OCI-LY7 (cell line): ENCODE data around the gene HS6ST3. TPM values are rescaled to one million over a fixed set of nuclear protein-coding genes. Genes with fewer than 3 reads are reported as not detected.

Source experiments
- BruUV-seq: library from RNA; stranded (reverse); fragments of 400-500 nt; replicated peaks from 2 replicates; lab custom pipeline; 2021; lab: Mats Ljungman, UMichigan
- CTCF ChIA-PET: fragments of 300-600 bp; sonication (Branson Sonifier 250); formaldehyde crosslinking; loops from one replicate; lab custom pipeline; 2022; ENCODE audit warnings: antibody characterized with exemption; ENCODE audit not compliant: unreplicated experiment; lab: Charles Lee
- POLR2A ChIA-PET: fragments of 300-600 bp; sonication (Branson Sonifier 250); formaldehyde crosslinking; loops from one replicate; lab custom pipeline; 2022; ENCODE audit warnings: antibody characterized with exemption; lab: Charles Lee
- DNase-seq: peaks from one replicate; pipeline ENCODE4 v3.0.0-alpha.2; 2015; ENCODE audit warnings: low spot score
- H2AFZ ChIP-seq: fragments of 200-600 bp; sonication (generic), shearing (Covaris generic); 2 replicates; pipeline ENCODE4 v1.6.1; 2014; ENCODE audit warnings: mild to moderate bottlenecking, antibody characterized with exemption, low read length, moderate library complexity
- H3K27ac ChIP-seq: fragments of 200-600 bp; sonication (generic); 2 replicates; pipeline ENCODE4 v1.5.1; 2014; ENCODE audit warnings: mixed run types, low read depth, mild to moderate bottlenecking, moderate library complexity, low read length, inconsistent platforms; ENCODE audit not compliant: poor library complexity, severe bottlenecking
- H3K36me3 ChIP-seq: fragments of 200-600 bp; sonication (generic); 2 replicates; pipeline ENCODE4 v1.6.1; 2014; ENCODE audit warnings: mild to moderate bottlenecking, antibody characterized with exemption, low read length, moderate library complexity, mixed read lengths; ENCODE audit not compliant: insufficient read depth
- H3K4me1 ChIP-seq: fragments of 200-600 bp; sonication (generic); 2 replicates; pipeline ENCODE4 v1.5.1; 2014; ENCODE audit warnings: mild to moderate bottlenecking, low read length; ENCODE audit not compliant: insufficient read depth, poor library complexity, severe bottlenecking
- H3K4me2 ChIP-seq: fragments of 200-600 bp; sonication (generic); 2 replicates; pipeline ENCODE4 v1.6.1; 2014; ENCODE audit warnings: mild to moderate bottlenecking, low read length
- H3K4me3 ChIP-seq: fragments of 200-600 bp; sonication (generic); 2 replicates; pipeline ENCODE4 v1.5.1; 2014; ENCODE audit warnings: mild to moderate bottlenecking, low read depth, low read length; ENCODE audit not compliant: poor library complexity, severe bottlenecking
- H3K79me2 ChIP-seq: fragments of 200-600 bp; sonication (generic); 2 replicates; pipeline ENCODE4 v1.6.1; 2016; ENCODE audit warnings: low read depth, mild to moderate bottlenecking, low read length, moderate library complexity, mixed read lengths; ENCODE audit not compliant: insufficient read depth
- H3K9me2 ChIP-seq: fragments of 200-600 bp; sonication (generic); 2 replicates; pipeline ENCODE4 v1.6.1; 2016; ENCODE audit warnings: mild to moderate bottlenecking, low read length, mixed read lengths; ENCODE audit not compliant: insufficient read depth
- H3K9me3 ChIP-seq: fragments of 200-600 bp; sonication (generic); 2 replicates; pipeline ENCODE4 v1.6.1; 2014; ENCODE audit warnings: mild to moderate bottlenecking, mixed run types, low read length, mixed read lengths
- H4K20me1 ChIP-seq: fragments of 200-600 bp; sonication (generic); 2 replicates; pipeline ENCODE4 v1.6.1; 2014; ENCODE audit warnings: mild to moderate bottlenecking, antibody characterized with exemption, low read length, moderate library complexity, mixed read lengths; ENCODE audit not compliant: insufficient read depth
- CTCF ChIP-seq: fragments of 200-600 bp; sonication (generic); conservative IDR thresholded peaks from 2 replicates; pipeline ENCODE4 v1.5.1; 2014; ENCODE audit warnings: mild to moderate bottlenecking, antibody characterized with exemption, low read length, moderate library complexity, mixed read lengths
- EZH2phosphoT487 ChIP-seq: fragments of 200-600 bp; sonication (generic); IDR thresholded peaks from 2 replicates; pipeline ENCODE4 v1.6.1; 2018; ENCODE audit warnings: low read depth, borderline replicate concordance, mild to moderate bottlenecking, mixed run types, antibody characterized with exemption, low read length, moderate library complexity, mixed read lengths
- intact Hi-C: fragments of 100-400 bp; cut with micrococcal nuclease; formaldehyde crosslinking; loops from one replicate; pipeline ENCODE4 v1.10.0; 2022; ENCODE audit not compliant: unreplicated experiment
- total RNA-seq, 2 experiments: library from RNA; depleted of rRNA in 1 of 2; stranded (reverse); fragments of >200 nt in 1 of 2; shearing (Covaris generic) in 1 of 2; gene quantifications; 2 replicates each; pipeline ENCODE4 v1.2.3, GENCODE V29; 2014 to 2022

Gene HS6ST3
- total RNA-seq, 2 experiments from 2014 or later: not detected

- no peak overlapping the region for H2AFZ ChIP-seq
- intact Hi-C loops: no loop called here
- BruUV-seq: no TSS peak
- H3K27ac ChIP-seq: no peak overlapping the region
- TF ChIP-seq EZH2phosphoT487 (no peak), CTCF (no peak)
- H3K4me2 ChIP-seq: no peak overlapping the region
- H3K4me3 ChIP-seq: no peak overlapping the region
- no peaks in the 10 kb centered on the region for H4K20me1 ChIP-seq
- ChIA-PET CTCF (no interaction called here), POLR2A (no interaction called here)
- no peak for DNase-seq
- H3K79me2 ChIP-seq: no peaks in the 10 kb centered on the region
- H3K9me2 ChIP-seq: no peaks in the 10 kb centered on the region
- H3K4me1 ChIP-seq: no peaks in the 10 kb centered on the region
- H3K36me3 ChIP-seq: no peaks in the 10 kb centered on the region
- no peaks in the 10 kb centered on the region for H3K9me3 ChIP-seq
Measured at GRCh38 chr13:96629331-96629730, 539.4 kb downstream of the HS6ST3 start.

- no TSS peak for BruUV-seq
- H3K4me2 ChIP-seq: no peak overlapping the region
- H3K9me3 ChIP-seq: no peaks in the 10 kb centered on the region
- no peaks in the 10 kb centered on the region for H3K4me1 ChIP-seq
- intact Hi-C loops: no loop called here
- no peaks in the 10 kb centered on the region for H4K20me1 ChIP-seq
- TF ChIP-seq CTCF (no peak), EZH2phosphoT487 (no peak)
- H3K9me2 ChIP-seq: no peaks in the 10 kb centered on the region
- H3K79me2 ChIP-seq: no peaks in the 10 kb centered on the region
- DNase-seq: no peak
- ChIA-PET CTCF (no interaction called here), POLR2A (no interaction called here)
- H3K36me3 ChIP-seq: no peaks in the 10 kb centered on the region
- H2AFZ ChIP-seq: no peak overlapping the region
- H3K4me3 ChIP-seq: no peak overlapping the region
- no peak overlapping the region for H3K27ac ChIP-seq
Measured at GRCh38 chr13:96632536-96633320, 542.8 kb downstream of the HS6ST3 start.

GRCh38 chr13:96636001-96636709 lies 546.2 kb downstream of the HS6ST3 start:
- no peak overlapping the region for H3K4me2 ChIP-seq
- no peaks in the 10 kb centered on the region for H3K4me1 ChIP-seq
- H3K79me2 ChIP-seq: no peaks in the 10 kb centered on the region
- no TSS peak for BruUV-seq
- no peaks in the 10 kb centered on the region for H3K9me2 ChIP-seq
- intact Hi-C loops: no loop called here
- no peak overlapping the region for H2AFZ ChIP-seq
- H3K9me3 ChIP-seq: no peaks in the 10 kb centered on the region
- H3K36me3 ChIP-seq: no peaks in the 10 kb centered on the region
- no peak overlapping the region for H3K4me3 ChIP-seq
- H4K20me1 ChIP-seq: no peaks in the 10 kb centered on the region
- no peak overlapping the region for H3K27ac ChIP-seq
- TF ChIP-seq CTCF: no peak
- TF ChIP-seq EZH2phosphoT487: no peak
- POLR2A ChIA-PET: no interaction called here
- CTCF ChIA-PET: no interaction called here
- no peak for DNase-seq
